ENCODE measurements around the gene ATP7B. TPM values are rescaled to one million over a fixed set of nuclear protein-coding genes. Genes with fewer than 3 reads are reported as not detected.
A peak's percentile ranks its signal among the peaks of the same experiment; 100 is the strongest.

The ATP7B gene
- total RNA-seq, 1 donor from 2014 or later: 11.6 TPM

DNA sequence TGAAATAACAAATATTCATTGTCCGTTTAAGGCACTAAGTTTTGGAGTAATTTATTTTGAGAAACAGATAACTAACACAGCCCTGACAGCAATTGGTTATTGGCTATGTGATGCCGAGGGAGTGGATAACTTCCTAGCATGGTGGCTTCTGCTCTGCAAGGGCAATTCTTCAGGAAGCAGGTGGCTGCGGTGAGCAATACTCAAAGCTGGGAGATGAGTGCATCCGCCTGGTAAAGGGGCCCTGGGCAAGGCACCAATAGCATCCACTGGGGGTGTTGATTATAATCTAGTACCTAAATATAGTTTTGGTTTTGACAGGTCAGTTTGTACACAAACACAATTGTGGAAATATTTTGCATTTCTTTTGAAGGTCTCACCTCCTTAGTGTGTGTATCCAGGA is 108.5 kb downstream of the ATP7B start:
- peaks cover 5% of the 10 kb centered on the region for H3K4me1 Mint-ChIP-seq
- no peaks in the 10 kb centered on the region for H3K9me3 Mint-ChIP-seq
- H3K4me3 Mint-ChIP-seq: no peak overlapping the region
- no peaks in the 10 kb centered on the region for H3K36me3 Mint-ChIP-seq (ENCODE audit: low read depth)
- DNase-seq (ENCODE audit: low read depth, low spot score): no peak
- H3K27ac Mint-ChIP-seq (ENCODE audit: unreplicated experiment): no peak overlapping the region
- no peaks in the 10 kb centered on the region for H3K27me3 Mint-ChIP-seq (ENCODE audit: low read depth)
- TF ChIP-seq, protein P1, sequence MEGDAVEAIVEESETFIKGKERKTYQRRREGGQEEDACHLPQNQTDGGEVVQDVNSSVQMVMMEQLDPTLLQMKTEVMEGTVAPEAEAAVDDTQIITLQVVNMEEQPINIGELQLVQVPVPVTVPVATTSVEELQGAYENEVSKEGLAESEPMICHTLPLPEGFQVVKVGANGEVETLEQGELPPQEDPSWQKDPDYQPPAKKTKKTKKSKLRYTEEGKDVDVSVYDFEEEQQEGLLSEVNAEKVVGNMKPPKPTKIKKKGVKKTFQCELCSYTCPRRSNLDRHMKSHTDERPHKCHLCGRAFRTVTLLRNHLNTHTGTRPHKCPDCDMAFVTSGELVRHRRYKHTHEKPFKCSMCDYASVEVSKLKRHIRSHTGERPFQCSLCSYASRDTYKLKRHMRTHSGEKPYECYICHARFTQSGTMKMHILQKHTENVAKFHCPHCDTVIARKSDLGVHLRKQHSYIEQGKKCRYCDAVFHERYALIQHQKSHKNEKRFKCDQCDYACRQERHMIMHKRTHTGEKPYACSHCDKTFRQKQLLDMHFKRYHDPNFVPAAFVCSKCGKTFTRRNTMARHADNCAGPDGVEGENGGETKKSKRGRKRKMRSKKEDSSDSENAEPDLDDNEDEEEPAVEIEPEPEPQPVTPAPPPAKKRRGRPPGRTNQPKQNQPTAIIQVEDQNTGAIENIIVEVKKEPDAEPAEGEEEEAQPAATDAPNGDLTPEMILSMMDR (conservative IDR thresholded peaks at IDR 0.05): no peak

DNA sequence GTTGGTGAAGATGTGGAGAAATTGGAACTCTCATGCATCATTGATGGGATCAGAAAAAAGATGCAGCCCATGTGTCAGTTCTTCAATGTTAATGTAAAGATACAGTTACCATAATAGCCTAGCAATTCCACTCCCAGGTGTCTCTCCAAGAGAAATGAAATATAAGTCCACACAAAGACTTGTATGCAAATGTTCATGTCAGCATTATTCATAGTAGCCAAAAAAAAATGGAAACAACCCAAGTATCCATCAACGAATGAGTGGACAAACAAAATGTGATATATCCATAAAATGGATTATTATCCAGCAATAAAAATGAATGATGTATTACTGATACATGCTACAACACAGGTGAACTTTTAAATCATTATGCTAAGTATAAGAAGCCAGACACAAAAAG is 110.8 kb downstream of the ATP7B start:
- no peaks in the 10 kb centered on the region for H3K27me3 Mint-ChIP-seq (ENCODE audit: low read depth)

DNA sequence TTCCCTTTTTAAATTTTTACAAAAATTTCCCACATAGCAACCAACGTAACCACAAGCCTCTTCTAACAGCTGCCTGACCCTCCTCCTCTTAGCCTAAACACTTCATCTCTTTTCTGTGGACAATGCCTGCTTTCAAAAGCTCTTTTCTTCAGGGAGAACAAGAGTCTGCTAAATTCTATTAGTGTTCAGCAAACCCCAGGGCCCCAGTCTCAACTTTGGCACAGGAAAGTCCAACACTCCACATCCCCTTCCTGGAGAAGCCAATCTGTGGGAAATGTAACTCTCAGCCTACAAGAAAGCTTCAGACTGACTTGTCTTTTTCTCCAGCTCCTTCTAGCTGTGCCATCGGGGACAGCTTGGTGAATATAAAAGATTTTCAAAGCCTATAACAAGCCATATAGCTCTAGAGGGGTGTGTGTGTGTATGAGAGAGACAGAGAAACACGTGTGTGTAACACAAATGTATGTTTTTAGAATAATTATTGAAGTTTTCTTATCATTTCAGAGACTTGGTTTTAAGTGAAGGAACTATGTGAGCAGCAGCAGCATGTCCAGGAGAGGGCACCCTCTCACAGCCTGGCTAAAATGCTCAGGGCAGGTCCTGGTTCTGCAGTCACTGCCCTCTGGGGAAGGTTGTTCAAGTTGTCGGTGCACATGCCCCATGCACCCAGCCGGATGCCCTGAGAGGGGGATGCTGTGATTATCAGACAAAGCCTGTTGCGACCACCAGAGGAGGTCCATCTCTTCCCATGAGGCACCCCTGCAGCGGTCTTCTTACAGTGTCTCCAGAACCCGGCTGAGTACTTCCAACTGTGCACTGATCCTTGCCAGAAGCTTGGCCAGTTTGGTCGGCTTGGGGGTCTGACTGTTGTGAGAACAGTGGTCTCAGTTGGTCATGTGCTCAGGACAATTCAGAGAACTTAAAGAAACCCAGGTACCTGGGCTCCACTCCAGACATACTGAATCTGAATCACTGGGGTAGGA is 115.1 kb downstream of the ATP7B start:
- Mint-ChIP-seq H3K9me3 (no peaks in the 10 kb centered on the region), H3K4me3 (no peak overlapping the region), H3K27ac (ENCODE audit: unreplicated experiment) (peak overlapping the region; percentile 36), H3K36me3 (ENCODE audit: low read depth) (no peaks in the 10 kb centered on the region), H3K27me3 (ENCODE audit: low read depth) (no peaks in the 10 kb centered on the region), H3K4me1 (peaks cover 16% of the 10 kb centered on the region)
- TF ChIP-seq, protein P1 (conservative IDR thresholded peaks at IDR 0.05): peak; percentile 78
- DNase-seq (ENCODE audit: low read depth, low spot score): peak; percentile 50

More for the DNA sequence above, 110.8 kb downstream of the ATP7B start:
- H3K4me3 Mint-ChIP-seq: no peak overlapping the region
- no peaks in the 10 kb centered on the region for H3K9me3 Mint-ChIP-seq
- H3K36me3 Mint-ChIP-seq (ENCODE audit: low read depth): no peaks in the 10 kb centered on the region
- H3K4me1 Mint-ChIP-seq: peaks cover 13% of the 10 kb centered on the region
- TF ChIP-seq, protein P1 (conservative IDR thresholded peaks at IDR 0.05): no peak
- no peak for DNase-seq (ENCODE audit: low read depth, low spot score)
- H3K27ac Mint-ChIP-seq (ENCODE audit: unreplicated experiment): no peak overlapping the region

DNA sequence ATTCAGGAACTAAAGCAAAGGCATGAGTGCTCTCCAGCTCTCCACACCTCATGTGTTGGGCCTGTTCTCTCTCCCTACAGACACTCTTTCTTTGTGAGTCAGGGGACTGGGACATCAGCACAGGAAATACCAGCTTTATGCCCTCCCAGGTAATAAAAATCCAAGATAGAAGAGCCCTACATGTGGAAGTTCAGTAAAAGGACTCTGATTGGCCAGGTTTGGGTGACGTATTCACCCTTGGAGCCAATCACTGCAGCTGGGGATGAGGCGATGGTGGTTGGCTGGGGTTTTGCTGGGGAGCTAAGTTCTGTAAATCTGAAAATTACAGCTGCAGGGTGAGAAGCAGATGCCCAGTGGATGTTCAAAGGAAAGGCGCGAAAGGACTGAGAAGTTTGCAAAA is 117.0 kb downstream of the ATP7B start:
- no peak for DNase-seq (ENCODE audit: low read depth, low spot score)
- no peaks in the 10 kb centered on the region for H3K9me3 Mint-ChIP-seq
- H3K27me3 Mint-ChIP-seq (ENCODE audit: low read depth): peaks cover 2% of the 10 kb centered on the region
- no peak overlapping the region for H3K27ac Mint-ChIP-seq (ENCODE audit: unreplicated experiment)
- no peaks in the 10 kb centered on the region for H3K36me3 Mint-ChIP-seq (ENCODE audit: low read depth)
- H3K4me3 Mint-ChIP-seq: no peak overlapping the region
- peaks cover 16% of the 10 kb centered on the region for H3K4me1 Mint-ChIP-seq
- TF ChIP-seq, protein P1 (conservative IDR thresholded peaks at IDR 0.05): no peak

DNA sequence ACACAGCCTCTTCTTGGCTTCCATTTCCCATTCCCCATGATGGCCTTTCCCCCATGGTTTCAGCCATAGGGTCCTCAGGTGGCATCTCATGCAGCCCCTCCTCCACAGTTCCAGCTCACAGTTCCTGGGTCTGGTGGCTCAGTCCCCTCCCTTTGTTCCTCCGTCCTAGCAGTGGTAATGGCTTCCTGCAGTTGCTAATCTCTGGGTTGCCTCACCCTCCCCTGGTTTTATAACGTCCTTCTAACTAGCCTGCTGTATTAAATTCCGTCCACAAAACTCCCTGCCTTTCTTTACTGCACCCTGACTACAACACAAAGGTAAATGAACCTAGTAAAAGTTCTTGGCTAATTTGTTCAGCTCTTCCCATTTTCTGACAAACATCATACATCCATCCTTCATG is 118.6 kb downstream of the ATP7B start:
- Mint-ChIP-seq H3K27me3 (ENCODE audit: low read depth) (peaks cover 2% of the 10 kb centered on the region), H3K4me3 (no peak overlapping the region), H3K27ac (ENCODE audit: unreplicated experiment) (no peak overlapping the region), H3K4me1 (peaks cover 16% of the 10 kb centered on the region), H3K9me3 (no peaks in the 10 kb centered on the region), H3K36me3 (ENCODE audit: low read depth) (no peaks in the 10 kb centered on the region)
- TF ChIP-seq, protein P1 (conservative IDR thresholded peaks at IDR 0.05): no peak
- no peak for DNase-seq (ENCODE audit: low read depth, low spot score)
